Hepatocyte (in vitro differentiated cells): Measurements from ENCODE around the gene CACNA1C.

ENCODE experiments used
- EZH2 ChIP-seq: fragments of 200-600 bp; sonication (generic); IDR thresholded peaks from 2 replicates; pipeline ENCODE4 v1.6.1; 2016; ENCODE audit warnings: antibody characterized with exemption, mild to moderate bottlenecking, borderline replicate concordance
- EZH2phosphoT487 ChIP-seq: fragments of 200-600 bp; sonication (generic); IDR thresholded peaks from one replicate; pipeline ENCODE4 v1.6.1; 2018; ENCODE audit warnings: antibody characterized with exemption, mild to moderate bottlenecking, low read depth, moderate library complexity; ENCODE audit not compliant: unreplicated experiment, severe bottlenecking
- TF ChIP-seq, protein P1 (sequence below): fragments of 200-600 bp; sonication (generic); IDR thresholded peaks from 2 replicates; pipeline ENCODE4 v1.5.1; 2016; ENCODE audit warnings: antibody characterized with exemption, mild to moderate bottlenecking; ENCODE audit not compliant: poor library complexity

DNA sequence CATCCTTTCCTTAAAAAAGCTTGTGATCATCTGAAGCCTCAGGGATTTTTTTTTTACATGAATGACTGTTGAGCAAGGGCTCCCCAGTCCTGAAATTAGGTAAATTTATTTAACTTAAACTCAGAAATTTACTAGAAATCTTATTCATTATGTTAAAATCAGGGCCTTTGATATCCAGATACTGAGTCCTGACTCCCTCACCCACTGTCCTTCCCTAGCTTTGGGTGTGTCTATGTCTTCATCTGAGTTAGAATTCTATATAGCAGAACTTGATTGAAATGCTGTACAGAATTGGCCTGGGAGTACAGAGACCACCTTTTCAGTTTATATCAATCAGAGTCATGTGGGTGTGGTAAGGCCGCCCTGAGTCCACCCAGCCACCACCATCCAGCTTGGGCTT lies 260.0 kb downstream of the CACNA1C start:
- TF ChIP-seq, protein P1, sequence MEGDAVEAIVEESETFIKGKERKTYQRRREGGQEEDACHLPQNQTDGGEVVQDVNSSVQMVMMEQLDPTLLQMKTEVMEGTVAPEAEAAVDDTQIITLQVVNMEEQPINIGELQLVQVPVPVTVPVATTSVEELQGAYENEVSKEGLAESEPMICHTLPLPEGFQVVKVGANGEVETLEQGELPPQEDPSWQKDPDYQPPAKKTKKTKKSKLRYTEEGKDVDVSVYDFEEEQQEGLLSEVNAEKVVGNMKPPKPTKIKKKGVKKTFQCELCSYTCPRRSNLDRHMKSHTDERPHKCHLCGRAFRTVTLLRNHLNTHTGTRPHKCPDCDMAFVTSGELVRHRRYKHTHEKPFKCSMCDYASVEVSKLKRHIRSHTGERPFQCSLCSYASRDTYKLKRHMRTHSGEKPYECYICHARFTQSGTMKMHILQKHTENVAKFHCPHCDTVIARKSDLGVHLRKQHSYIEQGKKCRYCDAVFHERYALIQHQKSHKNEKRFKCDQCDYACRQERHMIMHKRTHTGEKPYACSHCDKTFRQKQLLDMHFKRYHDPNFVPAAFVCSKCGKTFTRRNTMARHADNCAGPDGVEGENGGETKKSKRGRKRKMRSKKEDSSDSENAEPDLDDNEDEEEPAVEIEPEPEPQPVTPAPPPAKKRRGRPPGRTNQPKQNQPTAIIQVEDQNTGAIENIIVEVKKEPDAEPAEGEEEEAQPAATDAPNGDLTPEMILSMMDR: no peak
- TF ChIP-seq EZH2phosphoT487 (no peak), EZH2 (no peak)
